ENCODE results near the gene SAPCD1. TPM values are rescaled to one million over a fixed set of nuclear protein-coding genes. Genes with fewer than 3 reads are reported as not detected.

Gene SAPCD1
- polyA plus RNA-seq, 3 donors = 10.4 TPM; not detected in 2

- H3K9me3 ChIP-seq (replicated peaks in 1 of 2; ENCODE audit: control insufficient read depth in 1 of 2, insufficient read depth in 1 of 2, low read length in 2 of 2) = no peaks in the 10 kb centered on the region
- 90% methylated on average over 2 of the region's 11 CpGs for WGBS (ENCODE audit: insufficient coverage)
- peaks cover 71% of the 10 kb centered on the region for H3K79me2 ChIP-seq (ENCODE audit: insufficient read depth, low read length)
- peak overlapping the region; percentile 92 for H3K4me2 ChIP-seq (replicated peaks; ENCODE audit: extremely low read depth, low read length, poor library complexity, severe bottlenecking)
- DNase-seq = no peak
- Mint-ChIP-seq H3K36me3 (peaks cover 55 to 61% of the 10 kb centered on the region in 2 donors), H3K4me1 (peaks cover 68% of the 10 kb centered on the region), H3K9me3 (peaks cover 0 to 3% (median 0%) of the 10 kb centered on the region in 7 donors), H3K27me3 (ENCODE audit: low read depth in 3 of 3) (peaks cover 0 to 4% (median 0%) of the 10 kb centered on the region in 3 donors), H3K4me3 (peak overlapping the region; percentile 96), H3K27ac (peak overlapping the region; percentile 96 to 99 (median 98))
- H2AFZ ChIP-seq (ENCODE audit: insufficient read depth, low read depth, low read length, poor library complexity, severe bottlenecking) = no peak overlapping the region
- H3K27ac ChIP-seq (ENCODE audit: low read depth in 1 of 2, low read length in 2 of 2) = peak overlapping the region; percentile 94 to 96
- H4K20me1 ChIP-seq (ENCODE audit: insufficient read depth, low read length) = peaks cover 48% of the 10 kb centered on the region
- H3K4me1 ChIP-seq (ENCODE audit: control insufficient read depth in 1 of 2, insufficient read depth in 2 of 2, low read length in 2 of 2) = peaks cover 75 to 87% of the 10 kb centered on the region in 2 donors
- H3K9ac ChIP-seq (ENCODE audit: insufficient read depth, low read length, poor library complexity, severe bottlenecking) = no peak overlapping the region
- peak overlapping the region in 1 of 3 experiments; percentile 87 for H3K4me3 ChIP-seq (replicated peaks in 1 of 3; ENCODE audit: low read depth in 2 of 3, low read length in 3 of 3)
- no peaks in the 10 kb centered on the region for H3K27me3 ChIP-seq (ENCODE audit: control insufficient read depth in 2 of 2, insufficient read depth in 2 of 2, low read length in 2 of 2)
- intact Hi-C loops (cut with micrococcal nuclease) = loop anchor here (2.0 to 10.0 kb wide), 4 partner anchors 37 to 186 kb away; partner anchors contain the start of genes ATP6V1G2 (in 1 of the 2), DDX39B (in 1 of the 2), NFKBIL1 (in 1 of the 2) and VARS1 (in 1 of the 2)
- no peak for TF ChIP-seq CTCF (IDR thresholded peaks at IDR 0.05)
- H3K36me3 ChIP-seq (replicated peaks in 1 of 2; ENCODE audit: control insufficient read depth in 1 of 2, insufficient read depth in 2 of 2, low read length in 2 of 2) = peaks cover 39 to 40% of the 10 kb centered on the region in 2 donors
These were observed 31.8 kb upstream of the SAPCD1 start for GRCh38 chr6:31730631-31731086.

GRCh38 chr6:31732029-31732428, 30.4 kb upstream of the SAPCD1 start:
- Histone ChIP-seq H3K4me2 (replicated peaks; ENCODE audit: extremely low read depth, low read length, poor library complexity, severe bottlenecking) (peak overlapping the region; percentile 13), H3K9ac (ENCODE audit: insufficient read depth, low read length, poor library complexity, severe bottlenecking) (no peak overlapping the region), H3K9me3 (replicated peaks in 1 of 2; ENCODE audit: control insufficient read depth in 1 of 2, insufficient read depth in 1 of 2, low read length in 2 of 2) (no peaks in the 10 kb centered on the region), H3K27ac (ENCODE audit: low read depth in 1 of 2, low read length in 2 of 2) (peak overlapping the region in 1 of 2 donors; percentile 15), H2AFZ (ENCODE audit: insufficient read depth, low read depth, low read length, poor library complexity, severe bottlenecking) (no peak overlapping the region), H3K27me3 (ENCODE audit: control insufficient read depth in 2 of 2, insufficient read depth in 2 of 2, low read length in 2 of 2) (no peaks in the 10 kb centered on the region), H3K4me1 (ENCODE audit: control insufficient read depth in 1 of 2, insufficient read depth in 2 of 2, low read length in 2 of 2) (peaks cover 68 to 80% of the 10 kb centered on the region in 2 donors), H4K20me1 (ENCODE audit: insufficient read depth, low read length) (peaks cover 48% of the 10 kb centered on the region), H3K4me3 (replicated peaks in 1 of 3; ENCODE audit: low read depth in 2 of 3, low read length in 3 of 3) (no peak overlapping the region), H3K36me3 (replicated peaks in 1 of 2; ENCODE audit: control insufficient read depth in 1 of 2, insufficient read depth in 2 of 2, low read length in 2 of 2) (peaks cover 39 to 40% of the 10 kb centered on the region in 2 donors), H3K79me2 (ENCODE audit: insufficient read depth, low read length) (peaks cover 83% of the 10 kb centered on the region)
- no peak for TF ChIP-seq CTCF (IDR thresholded peaks at IDR 0.05)
- intact Hi-C loops (cut with micrococcal nuclease) = loop anchor here (5.0 to 10.0 kb wide), 3 partner anchors 35 to 187 kb away; partner anchors contain the start of genes ATP6V1G2 (in 1 of the 2), DDX39B (in 1 of the 2), NFKBIL1 (in 1 of the 2) and VARS1 (in 1 of the 2)
- Mint-ChIP-seq H3K27me3 (ENCODE audit: low read depth in 3 of 3) (peaks cover 0 to 5% (median 0%) of the 10 kb centered on the region in 3 donors), H3K27ac (peak overlapping the region; percentile 31 to 96 (median 46)), H3K36me3 (peaks cover 41 to 51% of the 10 kb centered on the region in 2 donors), H3K9me3 (peaks cover 0 to 3% (median 0%) of the 10 kb centered on the region in 7 donors), H3K4me1 (peaks cover 60% of the 10 kb centered on the region), H3K4me3 (no peak overlapping the region)
- DNase-seq = no peak
- WGBS (ENCODE audit: insufficient coverage) = no CpG with 5 or more reads among the region's 3 CpGs

All from CD14-positive monocyte (primary cell).